Loucy (cell line): ENCODE measurements around the gene COL6A5.

Experiments used
- H2AFZ ChIP-seq: fragments of 200-600 bp; sonication (generic); 2 replicates; pipeline ENCODE4 v1.6.0; 2016; ENCODE audit warnings: antibody characterized with exemption, mild to moderate bottlenecking, low read length, moderate library complexity
- H3F3A ChIP-seq: fragments of 200-600 bp; 2 replicates; pipeline ENCODE4 v1.6.0; 2016; ENCODE audit warnings: antibody characterized with exemption, low read depth, mild to moderate bottlenecking
- H3K27me3 ChIP-seq: fragments of 200-600 bp; sonication (generic); 2 replicates; pipeline ENCODE4 v1.6.1; 2014; ENCODE audit warnings: low read length, mild to moderate bottlenecking; ENCODE audit not compliant: insufficient read depth, poor library complexity, severe bottlenecking
- H3K36me3 ChIP-seq: fragments of 200-600 bp; sonication (generic); 2 replicates; pipeline ENCODE4 v1.6.1; 2016; ENCODE audit warnings: low read length; ENCODE audit not compliant: insufficient read depth
- H3K4me1 ChIP-seq: fragments of 200-600 bp; sonication (generic); 2 replicates; pipeline ENCODE4 v1.5.1; 2014; ENCODE audit warnings: low read length, mild to moderate bottlenecking; ENCODE audit not compliant: insufficient read depth, poor library complexity, severe bottlenecking
- H3K4me2 ChIP-seq: fragments of 200-600 bp; sonication (generic); 2 replicates; pipeline ENCODE4 v1.6.0; 2014; ENCODE audit warnings: antibody characterized with exemption, low read length, low read depth, mild to moderate bottlenecking; ENCODE audit not compliant: poor library complexity, severe bottlenecking
- H3K4me3 ChIP-seq: fragments of 200-600 bp; sonication (generic); 2 replicates; pipeline ENCODE4 v1.5.1; 2014; ENCODE audit warnings: low read length, mild to moderate bottlenecking, mixed read lengths; ENCODE audit not compliant: poor library complexity, severe bottlenecking
- H3K79me2 ChIP-seq: fragments of 200-600 bp; sonication (generic); 2 replicates; pipeline ENCODE4 v1.6.1; 2014; ENCODE audit warnings: low read length; ENCODE audit not compliant: insufficient read depth
- H3K9ac ChIP-seq: fragments of 200-600 bp; sonication (generic); 2 replicates; pipeline ENCODE4 v1.6.0; 2014; ENCODE audit warnings: mild to moderate bottlenecking, low read depth, low read length, moderate library complexity; ENCODE audit not compliant: poor library complexity, severe bottlenecking
- H3K9me2 ChIP-seq: fragments of 200-600 bp; sonication (generic); replicated peaks from 2 replicates; pipeline ENCODE4 v1.6.1; 2016; ENCODE audit warnings: low read depth, low read length, mixed read lengths
- H3K9me3 ChIP-seq: fragments of 200-600 bp; sonication (generic); 2 replicates; pipeline ENCODE4 v1.6.1; 2014; ENCODE audit warnings: mild to moderate bottlenecking, antibody characterized with exemption, low read length, low read depth; ENCODE audit not compliant: insufficient read depth
- H4K20me1 ChIP-seq: fragments of 200-600 bp; sonication (generic); 2 replicates; pipeline ENCODE4 v1.6.0; 2014; ENCODE audit warnings: antibody characterized with exemption, low read length, mild to moderate bottlenecking; ENCODE audit not compliant: insufficient read depth, poor library complexity, severe bottlenecking
- CTCF ChIP-seq: fragments of 200-600 bp; sonication (generic); conservative IDR thresholded peaks from 2 replicates; pipeline ENCODE4 v1.5.1; 2014; ENCODE audit warnings: mild to moderate bottlenecking, antibody characterized with exemption, low read length
- EZH2phosphoT487 ChIP-seq: fragments of 200-600 bp; IDR thresholded peaks from 2 replicates; pipeline ENCODE4 v1.6.1; 2018; ENCODE audit warnings: antibody characterized with exemption, mild to moderate bottlenecking, moderate library complexity, borderline replicate concordance

The COL6A5 gene

GRCh38 chr3:130323503-130323902 lies 22.0 kb upstream of the COL6A5 start:
- Histone ChIP-seq H3K27me3 (no peaks in the 10 kb centered on the region), H3K9me3 (0 out of 2 replicates have a peak, but pooled peaks cover 6% of the 10 kb centered on the region), H3K36me3 (no peaks in the 10 kb centered on the region), H3K79me2 (no peaks in the 10 kb centered on the region), H3K9ac (no peak overlapping the region), H3K4me1 (no peaks in the 10 kb centered on the region), H3K4me3 (no peak overlapping the region), H3K9me2 (no peaks in the 10 kb centered on the region), H4K20me1 (no peaks in the 10 kb centered on the region), H2AFZ (no peak overlapping the region), H3F3A (no peaks in the 10 kb centered on the region), H3K4me2 (no peak overlapping the region)
- no peak for TF ChIP-seq CTCF
- TF ChIP-seq EZH2phosphoT487, result no peak

- Histone ChIP-seq H3K9me2 (no peaks in the 10 kb centered on the region), H3K79me2 (no peaks in the 10 kb centered on the region), H3K9ac (no peak overlapping the region), H3K27me3 (no peaks in the 10 kb centered on the region), H2AFZ (no peak overlapping the region), H3K36me3 (no peaks in the 10 kb centered on the region), H3F3A (no peaks in the 10 kb centered on the region), H4K20me1 (no peaks in the 10 kb centered on the region), H3K4me2 (no peak overlapping the region), H3K9me3 (no peaks in the 10 kb centered on the region), H3K4me3 (no peak overlapping the region), H3K4me1 (no peaks in the 10 kb centered on the region)
- TF ChIP-seq EZH2phosphoT487, result no peak
- TF ChIP-seq CTCF, result no peak
Measured at GRCh38 chr3:130340766-130341165, 4.7 kb upstream of the COL6A5 start.

- H2AFZ ChIP-seq, result no peak overlapping the region
- no peaks in the 10 kb centered on the region for H3K79me2 ChIP-seq
- no peaks in the 10 kb centered on the region for H4K20me1 ChIP-seq
- H3K36me3 ChIP-seq, result no peaks in the 10 kb centered on the region
- no peak overlapping the region for H3K9ac ChIP-seq
- H3K4me3 ChIP-seq, result no peak overlapping the region
- TF ChIP-seq CTCF (no peak), EZH2phosphoT487 (no peak)
- no peak overlapping the region for H3K4me2 ChIP-seq
- H3K27me3 ChIP-seq, result no peaks in the 10 kb centered on the region
- H3F3A ChIP-seq, result no peaks in the 10 kb centered on the region
- H3K4me1 ChIP-seq, result no peaks in the 10 kb centered on the region
- no peaks in the 10 kb centered on the region for H3K9me3 ChIP-seq
- H3K9me2 ChIP-seq, result no peaks in the 10 kb centered on the region
Measured at GRCh38 chr3:130341388-130341787, 4.1 kb upstream of the COL6A5 start.
